Transverse colon (tissue), 4 donors: ENCODE data around the gene TCF21.

Experiments used
- CTCF ChIP-seq, 5 experiments: fragments of 200-600 bp in 3 of 5; fragments of 450-650 bp in 2 of 5; sonication (generic) in 3 of 5; IDR thresholded peaks; 1 replicate in 2 of 5; 2 replicates in 3 of 5; pipeline ENCODE4 v1.5.1; 2016 to 2017; ENCODE audit warnings: antibody characterized with exemption in 5 of 5, inconsistent platforms in 3 of 5, mild to moderate bottlenecking in 2 of 5, moderate library complexity in 1 of 5
- EP300 ChIP-seq: sonication (generic); formaldehyde crosslinking; IDR thresholded peaks from one replicate; pipeline ENCODE4 v1.6.1; 2017; ENCODE audit warnings: antibody characterized with exemption, low read depth
- POLR2A ChIP-seq: fragments of 450-650 bp; IDR thresholded peaks from one replicate; pipeline ENCODE4 v1.6.1; 2016; ENCODE audit warnings: antibody characterized with exemption, mild to moderate bottlenecking, moderate library complexity
- POLR2AphosphoS5 ChIP-seq, 3 donors: sonication (generic); formaldehyde crosslinking; IDR thresholded peaks; one replicate each; pipeline ENCODE4 v1.6.1; 2016; ENCODE audit warnings: antibody characterized with exemption in 3 of 3

- no peak for TF ChIP-seq CTCF (IDR thresholded peaks at IDR 0.05)
- TF ChIP-seq POLR2A: no peak
- no peak for TF ChIP-seq EP300
- TF ChIP-seq POLR2AphosphoS5 (IDR thresholded peaks at IDR 0.05): no peak
These were observed 17.1 kb downstream of the TCF21 start for GRCh38 chr6:133906050-133906449.
